ENCODE data around the gene ULBP3. TPM values are rescaled to one million over a fixed set of nuclear protein-coding genes. Genes with fewer than 3 reads are reported as not detected.
"Not testable (repeated sequence)": the region's sequence is repeated elsewhere in the genome, so short reads cannot be mapped to it uniquely, and the experiment has no call there.

ULBP3 gene
- total RNA-seq, 4 donors from 2014 or later = not detected

DNA sequence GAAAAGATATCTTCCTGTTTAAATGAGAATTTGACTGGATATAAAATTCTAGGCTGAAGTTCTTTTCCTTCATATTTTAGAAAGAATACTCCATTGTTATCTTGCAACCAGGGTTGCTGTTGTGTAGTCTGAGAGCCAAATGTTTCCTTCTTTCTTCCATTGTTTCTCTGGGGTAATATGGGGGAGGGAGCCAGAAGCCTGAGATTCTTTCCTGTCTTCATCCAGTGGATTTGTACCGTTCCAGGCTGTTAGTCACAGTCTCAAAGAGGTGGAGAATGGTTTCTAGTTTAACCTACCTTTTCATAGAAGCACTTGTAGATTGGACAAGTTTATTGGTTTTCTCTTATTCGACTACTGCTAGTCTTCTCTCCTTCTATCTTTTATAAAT, 6.1 kb upstream of the ULBP3 start:
- no peaks in the 10 kb centered on the region for H3K36me3 ChIP-seq
- no peak overlapping the region for H3K4me3 ChIP-seq
- H3K4me1 ChIP-seq = peaks cover 0 to 5% (median 0%) of the 10 kb centered on the region in 4 donors
- no peak for DNase-seq
- no peaks in the 10 kb centered on the region for H3K9me3 ChIP-seq
- TF ChIP-seq CTCF (IDR thresholded peaks at IDR 0.05) (no peak), POLR2A (IDR thresholded peaks at IDR 0.05) (no peak)
- H3K27me3 ChIP-seq = no peaks in the 10 kb centered on the region
- H3K27ac ChIP-seq = no peak overlapping the region

GRCh38 chr6:150074396-150075033, 5.6 kb upstream of the ULBP3 start:
- H3K27me3 ChIP-seq, DNase-seq, H3K9me3 ChIP-seq, H3K4me3 ChIP-seq, H3K4me1 ChIP-seq, H3K36me3 ChIP-seq, H3K27ac ChIP-seq: not testable (repeated sequence)

- H3K4me3 ChIP-seq = no peak overlapping the region
- TF ChIP-seq POLR2A (IDR thresholded peaks at IDR 0.05) = no peak
- TF ChIP-seq CTCF (IDR thresholded peaks at IDR 0.05) = no peak
- no peak overlapping the region for H3K27ac ChIP-seq
- no peaks in the 10 kb centered on the region for H3K9me3 ChIP-seq
- no peaks in the 10 kb centered on the region for H3K36me3 ChIP-seq
- peak in 2 of 3 donors; percentile 92 to 94 for DNase-seq
- H3K4me1 ChIP-seq = peaks cover 0 to 11% (median 0%) of the 10 kb centered on the region in 4 donors
- no peaks in the 10 kb centered on the region for H3K27me3 ChIP-seq
Measured at GRCh38 chr6:150072201-150072600, 3.3 kb upstream of the ULBP3 start.

- no peaks in the 10 kb centered on the region for H3K9me3 ChIP-seq
- no peak for DNase-seq
- TF ChIP-seq POLR2A (IDR thresholded peaks at IDR 0.05) (no peak), CTCF (IDR thresholded peaks at IDR 0.05) (no peak)
- no peak overlapping the region for H3K4me3 ChIP-seq
- no peaks in the 10 kb centered on the region for H3K27me3 ChIP-seq
- no peak overlapping the region for H3K27ac ChIP-seq
- H3K36me3 ChIP-seq = no peaks in the 10 kb centered on the region
- peaks cover 0 to 11% (median 0%) of the 10 kb centered on the region in 4 donors for H3K4me1 ChIP-seq
Measured at GRCh38 chr6:150070236-150070818, 1.4 kb upstream of the ULBP3 start.

DNA sequence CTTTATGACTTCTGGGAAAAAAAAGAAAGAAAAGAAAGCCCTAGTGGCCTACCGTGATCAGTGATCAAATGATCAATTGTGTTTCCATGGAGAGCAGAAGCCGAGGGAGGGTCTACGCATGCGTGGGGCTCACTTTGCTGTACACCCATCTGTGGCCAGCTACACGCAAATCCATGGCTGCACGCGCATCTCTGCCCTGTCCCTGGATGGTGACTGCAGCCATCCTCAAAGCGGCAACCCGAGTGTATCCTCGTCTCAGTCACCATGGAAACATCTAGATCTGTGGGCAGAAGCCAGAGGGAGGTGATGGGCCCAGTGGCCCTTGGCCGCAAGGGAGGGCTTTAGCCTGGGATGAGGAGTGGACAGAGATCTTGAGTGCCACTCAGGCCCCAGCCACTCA, 785 bp upstream of the ULBP3 start:
- H3K27ac ChIP-seq = no peak overlapping the region
- H3K4me1 ChIP-seq = peaks cover 0 to 11% (median 0%) of the 10 kb centered on the region in 4 donors
- peak overlapping the region in 3 of 4 donors; percentile 65 to 69 (median 67) for H3K4me3 ChIP-seq
- no peak for TF ChIP-seq CTCF (IDR thresholded peaks at IDR 0.05)
- no peak for TF ChIP-seq POLR2A (IDR thresholded peaks at IDR 0.05)
- H3K9me3 ChIP-seq = no peaks in the 10 kb centered on the region
- no peak for DNase-seq
- no peaks in the 10 kb centered on the region for H3K36me3 ChIP-seq
- H3K27me3 ChIP-seq = no peaks in the 10 kb centered on the region

- no peak overlapping the region for H3K27ac ChIP-seq
- peak overlapping the region; percentile 65 to 72 (median 68) for H3K4me3 ChIP-seq
- TF ChIP-seq POLR2A (IDR thresholded peaks at IDR 0.05) (no peak), CTCF (IDR thresholded peaks at IDR 0.05) (no peak)
- DNase-seq = no peak
- no peaks in the 10 kb centered on the region for H3K27me3 ChIP-seq
- H3K9me3 ChIP-seq = no peaks in the 10 kb centered on the region
- H3K4me1 ChIP-seq = peaks cover 0 to 11% (median 0%) of the 10 kb centered on the region in 4 donors
- H3K36me3 ChIP-seq = no peaks in the 10 kb centered on the region
Measured at GRCh38 chr6:150068151-150068550, 770 bp downstream of the ULBP3 start.

All from Peyer's patch (tissue), 4 donors.